Smooth muscle cell (in vitro differentiated cells): ENCODE data around the gene LGALS9. TPM values are rescaled to one million over a fixed set of nuclear protein-coding genes. Genes with fewer than 3 reads are reported as not detected.
"Not testable (repeated sequence)": the region's sequence is repeated elsewhere in the genome, so short reads cannot be mapped to it uniquely, and the experiment has no call there.

Source experiments
- DNase-seq: peaks from one replicate; lab custom pipeline; 2025; ENCODE audit not compliant: unreplicated experiment; lab: John Stamatoyannopoulos, UW
- H2AFZ ChIP-seq: fragments of 200-600 bp; sonication (generic); 2 replicates; pipeline ENCODE4 v1.6.0; 2016; ENCODE audit warnings: antibody characterized with exemption, low read depth, mild to moderate bottlenecking
- H3F3A ChIP-seq: fragments of 200-600 bp; sonication (generic); 2 replicates; pipeline ENCODE4 v1.6.0; 2017; ENCODE audit warnings: antibody characterized with exemption, low read depth
- H3K27ac ChIP-seq: fragments of 200-600 bp; sonication (generic); 2 replicates; pipeline ENCODE4 v1.5.1; 2016; ENCODE audit warnings: low read depth, mild to moderate bottlenecking
- H3K27me3 ChIP-seq: fragments of 200-600 bp; sonication (generic); 2 replicates; pipeline ENCODE4 v1.6.1; 2016; ENCODE audit warnings: low read depth, mild to moderate bottlenecking
- H3K36me3 ChIP-seq: fragments of 200-600 bp; sonication (generic); 2 replicates; pipeline ENCODE4 v1.5.1; 2016; ENCODE audit warnings: low read depth
- H3K4me1 ChIP-seq: fragments of 200-600 bp; sonication (generic); 2 replicates; pipeline ENCODE4 v1.5.1; 2016; ENCODE audit warnings: low read depth
- H3K4me2 ChIP-seq: fragments of 200-600 bp; sonication (generic); 2 replicates; pipeline ENCODE4 v1.6.0; 2016; ENCODE audit warnings: mild to moderate bottlenecking
- H3K4me3 ChIP-seq: fragments of 200-600 bp; sonication (generic); 2 replicates; pipeline ENCODE4 v1.5.1; 2016; ENCODE audit warnings: mild to moderate bottlenecking
- H3K79me2 ChIP-seq: fragments of 200-600 bp; sonication (generic); 2 replicates; pipeline ENCODE4 v1.6.0; 2016; ENCODE audit warnings: low read depth, mild to moderate bottlenecking
- H3K9ac ChIP-seq: fragments of 200-600 bp; sonication (generic); 2 replicates; pipeline ENCODE4 v1.6.0; 2016; ENCODE audit warnings: low read depth
- H3K9me3 ChIP-seq: fragments of 200-600 bp; sonication (generic); replicated peaks from 2 replicates; pipeline ENCODE4 v1.5.1; 2016; ENCODE audit warnings: low read depth
- H4K20me1 ChIP-seq: fragments of 200-600 bp; sonication (generic); 2 replicates; pipeline ENCODE4 v1.6.0; 2016; ENCODE audit warnings: low read depth
- WGBS: methylation state at CpG from one replicate; pipeline ENCODE4 v1.1.7; 2016; ENCODE audit warnings: low lambda C conversion rate; 5-methylcytosine and 5-hydroxymethylcytosine counted together
- polyA plus RNA-seq: library from polyadenylated mRNA; unstranded; fragments of >200 nt; fragmentation: Nextera tagmentation; extraction: Ambion mirVana; gene quantifications from 2 replicates; pipeline ENCODE4 v1.2.1, GENCODE V29; 2016
- total RNA-seq: library from RNA; depleted of rRNA; stranded (reverse); fragments of >200 nt; gene quantifications from 2 replicates; pipeline ENCODE4 v1.2.3, GENCODE V29; 2014
- TF ChIP-seq, protein P1 (sequence below): fragments of 200-600 bp; sonication (generic); IDR thresholded peaks from 2 replicates; pipeline ENCODE4 v1.5.1; 2017; ENCODE audit warnings: borderline replicate concordance, mild to moderate bottlenecking, antibody characterized with exemption; ENCODE audit not compliant: insufficient read depth, poor library complexity, severe bottlenecking

LGALS9 gene
- total and polyA plus RNA-seq, 2 experiments from 2014 or later = 5.8 to 9.7 TPM

DNA sequence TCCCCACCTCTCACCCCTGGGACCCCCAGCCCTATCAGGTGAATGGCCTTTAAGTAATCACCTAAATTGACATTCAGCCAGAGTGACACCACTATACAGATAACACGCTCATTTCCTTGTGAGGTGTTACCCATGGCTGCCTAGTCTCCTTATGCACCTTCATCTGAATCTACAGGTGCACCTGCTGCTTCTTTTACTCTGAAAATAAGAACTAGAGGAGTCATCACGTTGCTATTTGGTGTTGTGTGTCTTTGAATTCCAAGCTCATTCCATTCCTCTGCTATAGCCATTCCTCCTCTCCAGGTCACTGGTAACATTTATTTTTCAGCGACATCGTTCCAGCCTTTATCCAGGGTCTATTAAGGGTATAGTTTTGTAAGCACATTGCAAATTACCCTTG, 9.8 kb downstream of the LGALS9 start:
- no peak overlapping the region for H3K4me3 ChIP-seq
- H3F3A ChIP-seq = no peaks in the 10 kb centered on the region
- no peaks in the 10 kb centered on the region for H3K9me3 ChIP-seq
- TF ChIP-seq, protein P1, sequence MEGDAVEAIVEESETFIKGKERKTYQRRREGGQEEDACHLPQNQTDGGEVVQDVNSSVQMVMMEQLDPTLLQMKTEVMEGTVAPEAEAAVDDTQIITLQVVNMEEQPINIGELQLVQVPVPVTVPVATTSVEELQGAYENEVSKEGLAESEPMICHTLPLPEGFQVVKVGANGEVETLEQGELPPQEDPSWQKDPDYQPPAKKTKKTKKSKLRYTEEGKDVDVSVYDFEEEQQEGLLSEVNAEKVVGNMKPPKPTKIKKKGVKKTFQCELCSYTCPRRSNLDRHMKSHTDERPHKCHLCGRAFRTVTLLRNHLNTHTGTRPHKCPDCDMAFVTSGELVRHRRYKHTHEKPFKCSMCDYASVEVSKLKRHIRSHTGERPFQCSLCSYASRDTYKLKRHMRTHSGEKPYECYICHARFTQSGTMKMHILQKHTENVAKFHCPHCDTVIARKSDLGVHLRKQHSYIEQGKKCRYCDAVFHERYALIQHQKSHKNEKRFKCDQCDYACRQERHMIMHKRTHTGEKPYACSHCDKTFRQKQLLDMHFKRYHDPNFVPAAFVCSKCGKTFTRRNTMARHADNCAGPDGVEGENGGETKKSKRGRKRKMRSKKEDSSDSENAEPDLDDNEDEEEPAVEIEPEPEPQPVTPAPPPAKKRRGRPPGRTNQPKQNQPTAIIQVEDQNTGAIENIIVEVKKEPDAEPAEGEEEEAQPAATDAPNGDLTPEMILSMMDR = no peak
- no peak overlapping the region for H3K9ac ChIP-seq
- no peaks in the 10 kb centered on the region for H3K4me1 ChIP-seq
- no peaks in the 10 kb centered on the region for H4K20me1 ChIP-seq
- H3K27me3 ChIP-seq = no peaks in the 10 kb centered on the region
- no peak overlapping the region for H3K4me2 ChIP-seq
- no peak for DNase-seq
- WGBS = 90% methylated on average over 4 of the region's 4 CpGs
- no peak overlapping the region for H2AFZ ChIP-seq
- H3K36me3 ChIP-seq = no peaks in the 10 kb centered on the region
- H3K27ac ChIP-seq = no peak overlapping the region
- H3K79me2 ChIP-seq = no peaks in the 10 kb centered on the region

DNA sequence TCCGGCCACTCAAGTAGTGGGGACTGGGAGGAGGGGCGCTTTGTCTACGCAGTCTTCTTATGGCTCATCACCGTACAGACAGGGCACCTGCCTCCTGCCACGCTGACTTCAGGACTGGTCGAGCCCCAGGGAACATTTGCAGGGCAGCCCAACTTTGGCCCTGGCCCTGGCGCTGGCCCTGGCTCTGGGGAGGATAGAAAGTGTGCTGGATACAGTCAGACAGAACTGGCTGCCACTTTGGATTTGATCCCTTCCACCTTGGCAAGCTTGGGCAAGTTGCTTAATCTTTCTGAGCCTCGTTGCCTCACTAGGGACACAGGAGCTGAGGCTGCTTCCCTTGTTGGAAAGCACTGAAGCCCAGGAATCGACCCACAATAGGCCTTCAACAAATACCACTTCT, 13.6 kb downstream of the LGALS9 start:
- DNase-seq = no peak
- H3K4me3 ChIP-seq = no peak overlapping the region

DNA sequence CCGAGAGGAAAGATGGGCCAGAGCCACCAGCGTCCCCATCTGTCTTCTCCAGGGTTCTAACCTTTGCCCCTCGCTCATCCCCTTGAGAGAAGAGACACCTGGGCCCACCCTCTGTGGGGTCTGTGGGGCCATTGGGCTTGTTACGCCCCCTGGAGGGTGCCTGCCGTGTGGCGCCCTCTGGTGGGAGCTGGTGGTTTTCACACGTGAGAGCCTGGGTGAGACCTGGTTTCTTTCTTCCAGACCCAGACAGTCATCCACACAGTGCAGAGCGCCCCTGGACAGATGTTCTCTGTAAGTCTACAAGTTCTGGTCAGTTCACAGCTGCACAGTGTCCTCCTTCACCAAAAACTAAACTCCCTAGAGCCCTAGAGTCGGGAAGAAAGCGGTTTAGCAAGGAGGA, 14.6 kb downstream of the LGALS9 start:
- not testable (repeated sequence) for H3K9ac ChIP-seq, H3K27me3 ChIP-seq, DNase-seq, H3K79me2 ChIP-seq, H3F3A ChIP-seq, H2AFZ ChIP-seq, H3K4me1 ChIP-seq, H3K27ac ChIP-seq, H3K4me2 ChIP-seq, H3K36me3 ChIP-seq, H4K20me1 ChIP-seq, H3K4me3 ChIP-seq, H3K9me3 ChIP-seq
- WGBS = 84% methylated on average over 3 of the region's 10 CpGs
- TF ChIP-seq, protein P1 = peak; percentile 10

More for the DNA sequence above, 13.6 kb downstream of the LGALS9 start:
- Histone ChIP-seq H3K27ac (no peak overlapping the region), H4K20me1 (no peaks in the 10 kb centered on the region), H3K4me1 (no peaks in the 10 kb centered on the region), H3F3A (no peaks in the 10 kb centered on the region), H3K9ac (no peak overlapping the region), H3K27me3 (no peaks in the 10 kb centered on the region), H2AFZ (no peak overlapping the region), H3K36me3 (no peaks in the 10 kb centered on the region), H3K9me3 (no peaks in the 10 kb centered on the region), H3K79me2 (no peaks in the 10 kb centered on the region), H3K4me2 (no peak overlapping the region)
- 91% methylated on average over 9 of the region's 9 CpGs for WGBS
- TF ChIP-seq, protein P1 = no peak

DNA sequence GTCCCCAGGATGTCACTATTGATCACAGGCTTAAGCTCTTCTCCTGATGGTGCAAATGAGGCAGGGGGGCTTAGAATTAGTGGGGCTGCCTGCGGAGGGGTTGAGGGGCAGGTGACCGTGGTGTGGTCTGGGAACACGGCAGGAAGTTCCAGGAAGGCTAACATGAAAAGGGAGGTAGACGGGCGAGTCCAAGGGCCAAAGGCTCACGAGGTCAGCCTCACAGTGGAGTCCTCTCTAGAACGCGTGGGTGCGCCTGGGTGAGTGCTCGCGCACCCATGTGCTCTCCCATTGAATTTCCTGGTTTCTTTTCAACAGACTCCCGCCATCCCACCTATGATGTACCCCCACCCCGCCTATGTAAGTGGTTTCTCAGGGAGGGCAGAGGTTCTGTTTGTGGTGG, 15.2 kb downstream of the LGALS9 start:
- Histone ChIP-seq H3K79me2 (no peaks in the 10 kb centered on the region), H2AFZ (no peak overlapping the region), H3K27me3 (no peaks in the 10 kb centered on the region), H3K4me3 (no peak overlapping the region), H3K9ac (no peak overlapping the region), H3K9me3 (no peaks in the 10 kb centered on the region), H3F3A (no peaks in the 10 kb centered on the region), H3K4me2 (no peak overlapping the region), H3K27ac (no peak overlapping the region), H4K20me1 (no peaks in the 10 kb centered on the region), H3K36me3 (no peaks in the 10 kb centered on the region), H3K4me1 (no peaks in the 10 kb centered on the region)
- DNase-seq = no peak
- WGBS = 97% methylated on average over 13 of the region's 13 CpGs
- TF ChIP-seq, protein P1 = no peak
